Left lung (tissue), 10 donors: ENCODE results near the gene THSD8. TPM values are rescaled to one million over a fixed set of nuclear protein-coding genes. Genes with fewer than 3 reads are reported as not detected.
"Not testable (repeated sequence)": the region's sequence is repeated elsewhere in the genome, so short reads cannot be mapped to it uniquely, and the experiment has no call there.

Experiments used
- ATAC-seq: fragments of 200-7000 bp; cut with Tn5 transposase; one replicate; pipeline ENCODE4 v1.9.1; 2020; ENCODE audit warnings: moderate library complexity
- DNase-seq, 4 donors: peaks; one replicate each; pipeline ENCODE4 v3.0.0-alpha.2; 2013 to 2020
- H3K27ac ChIP-seq, 2 donors: fragments of 200-600 bp; sonication (generic) in 1 of 2; one replicate each; pipeline versions ENCODE4 v1.5.0 to v1.8.0; 2020 to 2021
- H3K27me3 ChIP-seq, 2 donors: fragments of 200-600 bp; sonication (generic) in 1 of 2; one replicate each; pipeline versions ENCODE4 v1.5.0 to v1.8.0; 2020 to 2021
- H3K36me3 ChIP-seq, 2 donors: fragments of 200-600 bp; sonication (generic) in 1 of 2; one replicate each; pipeline versions ENCODE4 v1.5.0 to v1.8.0; 2020 to 2021
- H3K4me1 ChIP-seq, 2 donors: fragments of 200-600 bp; one replicate each; pipeline ENCODE4 v1.8.0; 2021
- H3K4me3 ChIP-seq, 2 donors: fragments of 200-600 bp; sonication (generic) in 1 of 2; one replicate each; pipeline versions ENCODE4 v1.5.0 to v1.8.0; 2020 to 2021; ENCODE audit warnings: mild to moderate bottlenecking in 1 of 2
- H3K9me3 ChIP-seq, 2 donors: fragments of 200-600 bp; sonication (generic) in 1 of 2; one replicate each; pipeline versions ENCODE4 v1.5.0 to v1.8.0; 2020 to 2021
- CTCF ChIP-seq, 2 donors: fragments of 200-600 bp; sonication (generic) in 1 of 2; IDR thresholded peaks; one replicate each; pipeline versions ENCODE4 v1.5.0 to v1.8.0; 2021; ENCODE audit warnings: antibody characterized with exemption in 2 of 2
- intact Hi-C, 2 donors: fragments of 100-400 bp; cut with DNase I; formaldehyde crosslinking; loops; one replicate each; pipeline versions ENCODE4 v1.11.2 to v1.14.2; 2022
- polyA plus RNA-seq, 6 donors: library from polyadenylated mRNA; unstranded; fragments of 120-200 nt; gene quantifications; one replicate each; pipeline ENCODE4 v1.2.1, GENCODE V29; 2013; ENCODE audit not compliant: insufficient read length in 6 of 6
- total RNA-seq, 2 donors: library from RNA; stranded (reverse); fragmentation: NEBNext Ultra II Directional; extraction: Animal tissue kit (Norgen Biotek cat#: 25700); gene quantifications; one replicate each; pipeline ENCODE4 v1.2.1, GENCODE V29; 2021
- donor health status: DM: no; HTN: yes; CAD: no.
- donor health status: DM: no; HTN: no; CAD: no.

THSD8 gene
- total and polyA plus RNA-seq, 8 donors: 2.2 to 11.6 (median 6.2) TPM

GRCh38 chr19:12815088-12815487, 13.2 kb downstream of the THSD8 start:
- TF ChIP-seq CTCF (IDR thresholded peaks at IDR 0.05): no peak
- Histone ChIP-seq H3K27me3 (no peaks in the 10 kb centered on the region), H3K27ac (no peak overlapping the region), H3K4me1 (no peaks in the 10 kb centered on the region), H3K36me3 (peaks cover 0 to 24% of the 10 kb centered on the region in 2 donors), H3K4me3 (no peak overlapping the region), H3K9me3 (no peaks in the 10 kb centered on the region)
- DNase-seq: no peak
- intact Hi-C loops: no loop called here
- ATAC-seq: no peak

GRCh38 chr19:12817188-12817587, 15.3 kb downstream of the THSD8 start:
- intact Hi-C loops, H3K27ac ChIP-seq, ATAC-seq, H3K4me1 ChIP-seq, H3K9me3 ChIP-seq, H3K27me3 ChIP-seq, H3K4me3 ChIP-seq, DNase-seq: not testable (repeated sequence)
- H3K36me3 ChIP-seq: peaks cover 0 to 19% of the 10 kb centered on the region in 2 donors

GRCh38 chr19:12817810-12818209, 15.9 kb downstream of the THSD8 start:
- intact Hi-C loops, H3K27ac ChIP-seq, DNase-seq, H3K27me3 ChIP-seq, H3K9me3 ChIP-seq, H3K4me1 ChIP-seq, H3K4me3 ChIP-seq, ATAC-seq: not testable (repeated sequence)
- H3K36me3 ChIP-seq: peaks cover 0 to 18% of the 10 kb centered on the region in 2 donors

GRCh38 chr19:12821761-12822160, 19.9 kb downstream of the THSD8 start:
- no peak for ATAC-seq
- no peak for DNase-seq
- H3K27ac ChIP-seq: no peak overlapping the region
- H3K27me3 ChIP-seq: peaks cover 0 to 40% of the 10 kb centered on the region in 2 donors
- no peaks in the 10 kb centered on the region for H3K36me3 ChIP-seq
- no peak for TF ChIP-seq CTCF (IDR thresholded peaks at IDR 0.05)
- H3K4me1 ChIP-seq: peaks cover 0 to 4% of the 10 kb centered on the region in 2 donors
- peaks cover 0 to 3% of the 10 kb centered on the region in 2 donors for H3K9me3 ChIP-seq
- no peak overlapping the region for H3K4me3 ChIP-seq
- intact Hi-C loops: no loop called here

GRCh38 chr19:12825254-12826131, 23.6 kb downstream of the THSD8 start:
- peaks cover 0 to 9% of the 10 kb centered on the region in 2 donors for H3K4me1 ChIP-seq
- no peaks in the 10 kb centered on the region for H3K36me3 ChIP-seq
- intact Hi-C loops: no loop called here
- peak in 1 of 2 donors; percentile 28 for TF ChIP-seq CTCF (IDR thresholded peaks at IDR 0.05)
- DNase-seq (no peak), ATAC-seq (peak; percentile 47)
- peaks cover 0 to 3% of the 10 kb centered on the region in 2 donors for H3K9me3 ChIP-seq
- H3K27ac ChIP-seq: no peak overlapping the region
- peaks cover 5 to 77% of the 10 kb centered on the region in 2 donors for H3K27me3 ChIP-seq
- no peak overlapping the region for H3K4me3 ChIP-seq

GRCh38 chr19:12828494-12828893, 26.6 kb downstream of the THSD8 start:
- no peaks in the 10 kb centered on the region for H3K9me3 ChIP-seq
- ATAC-seq: no peak
- H3K27me3 ChIP-seq: peaks cover 25 to 100% of the 10 kb centered on the region in 2 donors

More at GRCh38 chr19:12828494-12828893, 26.6 kb downstream of the THSD8 start:
- no peak for DNase-seq
- Histone ChIP-seq H3K36me3 (no peaks in the 10 kb centered on the region), H3K4me1 (peaks cover 0 to 21% of the 10 kb centered on the region in 2 donors), H3K27ac (no peak overlapping the region), H3K4me3 (no peak overlapping the region)
- TF ChIP-seq CTCF (IDR thresholded peaks at IDR 0.05): no peak
- intact Hi-C loops: no loop called here
